Stimulated activated CD8-positive, alpha-beta memory T cell treated with anti-CD3 and anti-CD28 coated beads, Interleukin-4, amount 100 ng/mL, for 1 hour (primary cell): ENCODE data around the gene SLC25A39.

ENCODE experiments used
- DNase-seq, 2 donors: peaks; one replicate each; pipeline ENCODE4 v3.0.0-alpha.2; 2020; ENCODE audit warnings: low read depth in 2 of 2, low spot score in 1 of 2

Gene SLC25A39

DNA sequence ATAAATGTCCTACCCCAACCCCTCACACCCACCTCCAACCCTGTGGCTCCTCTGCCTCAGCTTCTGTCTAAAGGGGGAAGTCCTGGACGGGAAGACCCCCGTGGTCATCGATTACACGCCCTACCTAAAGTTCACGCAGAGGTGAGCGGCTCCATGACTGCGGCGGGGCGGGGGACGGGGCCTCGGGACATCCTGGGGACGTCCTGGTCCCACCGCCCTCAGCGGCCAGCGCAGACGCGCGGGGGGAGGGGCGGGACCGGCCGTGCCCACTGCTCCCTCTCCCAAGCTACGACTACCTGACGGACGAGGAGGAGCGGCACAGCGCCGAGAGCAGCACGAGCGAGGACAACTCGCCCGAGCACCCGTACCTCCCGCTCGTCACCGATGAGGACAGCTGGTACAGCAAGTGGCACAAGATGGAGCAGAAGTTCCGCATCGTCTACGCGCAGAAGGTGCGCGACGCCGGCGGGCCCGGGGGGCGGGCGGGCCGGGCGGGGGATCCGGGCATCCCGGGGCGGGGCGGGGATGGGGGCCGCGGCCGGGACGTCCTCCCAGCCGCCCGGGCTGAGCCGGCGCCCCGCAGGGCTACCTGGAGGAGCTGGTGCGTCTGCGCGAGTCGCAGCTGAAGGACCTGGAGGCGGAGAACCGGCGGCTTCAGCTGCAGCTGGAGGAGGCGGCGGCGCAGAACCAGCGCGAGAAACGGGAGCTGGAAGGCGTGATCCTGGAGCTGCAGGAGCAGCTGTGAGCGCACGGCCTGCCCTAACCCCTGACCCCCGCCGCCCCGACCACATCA, 9.6 kb downstream of the SLC25A39 start:
- DNase-seq = no peak

DNA sequence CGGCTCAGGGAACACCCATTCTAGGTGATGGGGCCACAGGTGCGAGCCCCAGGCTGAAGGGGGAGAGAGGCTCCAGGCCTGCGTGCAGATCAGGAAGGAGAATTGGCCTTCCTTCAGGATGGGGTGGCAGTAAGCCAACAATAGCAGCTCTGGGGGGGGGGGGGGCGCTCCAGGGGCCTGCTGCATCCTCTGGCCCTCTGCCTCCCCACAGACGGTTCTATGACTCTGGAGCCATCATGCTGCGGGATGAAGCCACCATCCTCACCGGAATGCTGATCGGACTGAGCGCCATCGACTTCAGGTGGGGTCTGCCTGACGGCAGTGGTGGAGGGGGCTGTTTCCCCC, 10.1 kb downstream of the SLC25A39 start:
- DNase-seq = no peak

DNA sequence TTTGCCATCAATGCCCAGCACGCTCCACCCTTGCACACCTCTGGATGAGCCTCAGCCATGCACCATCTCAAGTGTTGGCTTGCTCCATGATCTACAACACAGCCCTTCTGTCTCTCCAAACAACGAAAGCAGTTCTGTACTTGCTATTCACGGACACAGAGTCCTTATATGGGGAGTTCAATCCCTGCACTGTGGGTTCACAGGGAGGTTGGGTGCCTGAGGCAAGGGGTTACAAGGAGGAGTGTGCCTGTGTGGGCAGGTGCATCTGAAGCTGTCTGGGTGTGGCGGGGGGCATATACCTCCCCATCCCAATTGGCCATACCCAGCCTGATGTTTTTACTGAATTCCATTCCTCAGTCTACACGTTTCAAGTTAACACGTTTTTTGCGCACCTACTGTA, 10.6 kb downstream of the SLC25A39 start:
- no peak for DNase-seq

DNA sequence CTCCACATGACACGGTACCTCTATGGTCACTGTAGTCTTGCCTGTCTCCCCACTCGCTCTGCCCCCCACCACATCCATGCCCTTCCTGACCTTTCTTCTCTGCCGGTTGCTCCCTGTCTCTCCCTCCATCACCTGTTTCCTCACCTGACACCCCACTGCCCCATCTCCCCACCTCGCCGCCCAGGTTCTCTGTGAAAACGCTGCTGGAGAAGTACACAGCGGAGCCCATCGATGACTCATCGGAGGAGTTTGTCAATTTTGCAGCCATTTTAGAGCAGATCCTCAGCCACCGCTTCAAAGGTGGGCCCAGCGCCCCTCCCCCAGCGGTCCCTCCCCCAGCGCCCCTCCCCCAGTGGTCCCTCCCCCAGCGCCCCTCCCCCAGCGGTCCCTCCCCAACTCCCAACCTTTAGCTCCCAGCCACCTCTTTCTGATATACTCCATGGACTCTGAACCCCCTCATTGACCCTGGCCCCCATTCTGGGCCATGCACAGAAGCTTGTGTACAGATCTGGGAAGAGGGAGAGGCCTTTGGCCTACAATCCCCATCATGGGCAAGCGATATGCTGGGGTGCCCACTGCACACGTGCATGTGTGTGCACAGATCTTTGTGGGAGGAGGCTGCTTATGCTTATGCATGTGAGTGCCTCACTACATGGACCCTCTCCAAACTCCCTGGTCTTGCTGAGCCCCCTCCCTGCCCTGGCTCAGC, 12.1 kb downstream of the SLC25A39 start:
- DNase-seq = no peak

DNA sequence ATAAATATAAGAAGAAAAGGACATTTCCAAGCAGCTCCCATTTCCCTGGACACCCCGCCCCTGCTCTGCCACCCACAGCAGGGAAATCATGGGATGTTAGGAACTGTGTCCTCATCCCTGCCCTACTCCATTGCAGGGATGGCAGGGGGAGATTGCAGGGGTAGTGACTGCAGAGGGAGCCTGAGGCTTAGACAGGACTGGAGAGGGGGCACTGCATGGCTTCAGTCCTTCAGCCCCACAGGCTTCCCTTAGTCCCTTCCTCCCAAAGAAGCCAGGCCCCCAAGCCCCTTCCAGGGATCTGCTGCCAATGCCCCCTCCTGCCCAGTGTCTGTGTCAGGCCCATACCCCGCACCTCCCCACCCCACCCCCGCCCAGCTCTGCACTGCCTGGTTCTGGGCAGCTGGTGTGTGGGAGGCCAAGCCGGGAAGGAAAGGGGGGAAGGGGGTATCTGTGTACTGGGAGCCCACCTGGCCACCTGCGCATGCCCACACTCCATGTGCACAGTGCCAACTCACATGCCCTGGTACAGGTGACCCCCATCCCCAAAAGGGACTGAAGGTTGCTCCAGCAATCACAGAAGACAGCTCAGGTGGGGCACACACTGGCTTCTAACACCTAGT, 13.0 kb downstream of the SLC25A39 start:
- no peak for DNase-seq

DNA sequence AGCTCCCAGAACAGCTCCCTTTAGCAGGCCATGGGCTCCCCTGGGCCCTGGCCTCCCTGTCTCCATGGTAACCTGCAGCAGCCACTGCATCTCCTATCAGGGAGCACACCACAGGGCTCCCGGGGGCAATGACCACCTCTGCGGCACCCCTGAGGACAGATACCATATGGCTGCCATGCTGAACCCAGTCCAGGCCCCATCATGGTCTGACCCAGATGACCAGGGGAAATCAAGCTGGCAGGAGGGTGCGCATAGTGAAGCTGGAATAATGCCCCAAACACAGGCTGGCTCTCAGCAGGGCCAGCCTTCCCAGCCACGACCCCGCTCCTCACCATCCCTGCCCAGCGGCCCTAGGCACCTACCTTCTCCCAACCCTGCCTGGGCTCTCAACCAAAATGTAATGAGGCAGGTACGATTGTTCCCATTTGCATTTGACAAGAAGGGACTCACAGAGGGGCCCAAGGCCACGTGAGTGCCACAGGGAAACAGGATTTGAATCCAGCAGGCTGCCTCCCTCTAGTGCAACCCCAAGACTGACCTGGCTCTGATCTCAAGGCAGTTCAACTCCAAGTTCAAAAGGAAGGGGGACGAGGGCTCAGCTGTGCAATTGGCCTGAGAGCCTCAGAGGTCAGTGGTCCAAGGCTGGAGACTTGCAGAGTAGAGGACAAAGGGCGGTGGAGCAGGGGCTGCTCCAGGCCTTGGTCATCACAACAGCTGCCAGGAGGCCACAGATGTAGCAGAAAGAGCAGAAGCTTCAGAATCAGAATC, 13.8 kb downstream of the SLC25A39 start:
- DNase-seq = no peak

DNA sequence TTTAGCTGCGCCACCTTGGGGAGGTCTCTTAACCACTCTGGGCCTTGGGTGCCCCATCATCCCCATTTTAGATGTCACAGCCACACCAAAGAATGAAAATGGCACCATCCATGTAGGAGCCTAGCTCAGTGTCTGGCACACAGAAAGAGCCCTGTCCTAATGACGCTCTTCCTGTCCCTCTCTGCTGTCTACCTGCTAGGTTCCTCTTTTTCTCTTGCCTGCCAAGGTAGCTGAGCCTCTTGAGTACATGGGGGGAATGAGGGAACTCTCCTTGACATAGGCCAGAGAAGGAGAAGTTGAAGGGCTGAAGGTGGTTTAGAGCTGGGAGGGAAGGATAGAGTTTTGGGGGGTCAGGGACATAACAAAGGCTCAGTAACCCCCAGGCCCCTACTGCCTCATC, 14.4 kb downstream of the SLC25A39 start:
- no peak for DNase-seq

DNA sequence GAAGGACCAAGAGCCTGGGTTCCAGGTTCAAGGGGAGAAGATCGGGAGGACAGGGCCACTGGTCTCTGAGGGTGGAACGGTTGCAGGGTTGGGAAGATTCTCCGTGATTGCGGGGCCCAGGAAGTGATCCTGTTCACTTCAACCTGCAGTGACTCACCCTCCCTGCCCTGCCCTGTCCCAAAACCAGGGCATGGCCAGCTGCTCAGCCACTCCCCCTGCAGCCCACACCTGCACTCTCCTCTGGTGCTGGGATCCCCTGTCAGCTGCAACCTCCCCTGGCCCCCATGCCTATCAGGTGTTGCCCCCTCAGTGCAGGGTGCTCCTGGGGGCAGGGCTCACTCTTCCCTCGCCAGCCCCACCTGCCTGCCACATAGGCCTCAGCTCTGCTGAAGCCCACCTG, 15.2 kb downstream of the SLC25A39 start:
- no peak for DNase-seq

DNA sequence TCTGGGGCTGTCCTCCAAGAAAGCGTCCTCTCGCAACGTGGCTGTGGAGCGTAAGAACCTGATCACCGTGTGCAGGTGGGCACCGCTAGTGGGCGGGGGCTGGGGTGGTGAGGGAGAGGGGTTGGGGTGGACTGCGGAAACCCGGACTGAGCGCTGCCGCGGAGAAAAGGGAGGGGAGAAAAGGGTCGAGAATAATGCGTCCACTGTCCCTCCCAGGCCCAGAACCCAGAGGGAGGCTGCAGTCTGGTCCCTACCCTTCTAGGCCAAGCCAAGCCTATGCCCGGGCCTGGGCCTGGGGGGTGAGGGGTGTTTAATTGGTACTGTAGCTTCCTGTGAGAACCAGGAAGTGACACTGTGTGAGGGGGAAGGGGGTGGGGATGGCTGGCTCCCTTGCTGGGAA, 15.8 kb downstream of the SLC25A39 start:
- DNase-seq = no peak

DNA sequence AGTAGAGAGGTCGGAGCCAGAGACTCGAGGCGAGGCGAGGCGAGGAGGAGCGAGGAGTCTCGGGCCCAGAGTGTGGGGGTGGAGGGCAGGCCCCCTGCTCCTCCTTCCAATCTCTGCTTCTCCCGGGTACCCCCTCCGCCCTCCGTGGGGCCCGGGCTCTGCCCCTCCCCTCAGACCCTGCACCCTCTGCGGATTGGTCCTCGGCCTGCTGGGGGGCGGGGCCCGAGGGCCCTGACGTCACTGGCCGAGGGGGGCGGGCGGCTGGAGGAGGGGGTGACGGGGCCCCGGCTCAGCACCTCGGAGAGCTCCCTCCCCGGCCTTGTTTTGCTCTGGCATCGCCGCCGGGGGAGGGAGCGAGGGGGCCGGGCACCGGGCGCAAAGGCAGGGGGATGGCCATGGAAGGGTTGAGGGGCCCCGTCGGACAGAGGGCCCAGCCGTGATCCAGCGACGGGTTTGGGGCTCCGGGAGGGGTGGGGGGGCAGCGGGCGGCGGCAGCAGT, 16.3 kb downstream of the SLC25A39 start, which contains the start of gene RUNDC3A:
Gene RUNDC3A, plus strand, starts transcription at position 282 of the 499 bp plus-strand sequence. CDS start 232 bp downstream, outside the sequence.
- peak; percentile 62 to 76 for DNase-seq

DNA sequence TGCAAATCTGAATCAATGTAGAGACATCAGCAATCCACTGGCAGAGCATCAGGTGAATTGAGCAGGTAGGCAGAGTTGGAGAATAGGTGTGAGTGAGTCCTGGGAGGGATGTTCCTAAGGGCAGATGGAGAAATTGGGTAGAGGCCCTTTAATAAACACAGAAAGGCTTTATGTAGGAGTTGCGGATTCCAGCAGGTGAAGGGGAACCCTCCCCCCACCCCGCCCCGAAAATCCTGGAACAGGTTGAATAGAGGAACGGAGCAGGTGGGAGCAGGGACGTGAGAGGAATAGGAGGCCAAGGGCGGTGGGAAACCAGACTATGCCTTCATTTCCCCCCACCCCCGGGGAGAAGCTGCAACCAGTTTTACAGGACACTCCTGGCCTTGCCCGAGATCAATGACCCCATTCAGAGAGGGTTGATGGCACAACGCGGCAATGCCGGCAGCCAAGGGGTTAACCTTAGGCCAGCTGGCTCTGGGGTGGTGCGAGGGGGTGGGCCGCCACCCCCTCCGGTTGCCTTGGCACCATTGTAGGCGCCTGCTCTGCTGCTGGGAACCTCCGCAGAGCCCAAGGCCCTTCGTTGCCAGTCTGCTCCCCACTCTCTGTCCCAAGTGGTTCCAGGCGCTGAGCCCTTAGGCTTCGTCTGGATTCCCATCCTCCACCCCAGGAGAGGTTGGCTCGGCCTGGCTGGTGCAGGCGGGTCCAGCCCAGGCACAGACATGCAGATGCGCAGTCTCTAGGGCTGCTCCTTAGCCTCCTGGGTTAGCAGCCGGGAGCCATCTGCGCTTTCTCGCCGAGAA, 17.0 kb downstream of the SLC25A39 start:
- no peak for DNase-seq

DNA sequence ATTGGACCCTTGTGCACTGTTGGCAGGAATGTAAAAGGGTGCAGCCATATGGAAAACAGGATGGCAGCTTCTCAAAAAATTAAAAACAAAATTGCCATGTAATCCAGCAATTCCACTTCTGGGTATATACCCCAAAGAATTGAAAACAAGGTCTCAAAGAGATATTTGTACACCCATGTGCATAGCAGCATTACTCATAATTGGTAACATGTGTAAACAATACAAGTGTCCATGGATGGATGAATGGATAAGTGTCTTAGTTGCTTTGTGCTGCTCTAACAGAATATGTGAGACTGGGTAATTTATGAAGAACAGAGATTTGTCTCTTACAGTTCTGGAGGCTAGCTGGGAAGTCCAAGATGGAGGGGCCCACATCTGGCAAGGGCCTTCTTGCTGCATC, 20.0 kb downstream of the SLC25A39 start:
- DNase-seq = no peak

DNA sequence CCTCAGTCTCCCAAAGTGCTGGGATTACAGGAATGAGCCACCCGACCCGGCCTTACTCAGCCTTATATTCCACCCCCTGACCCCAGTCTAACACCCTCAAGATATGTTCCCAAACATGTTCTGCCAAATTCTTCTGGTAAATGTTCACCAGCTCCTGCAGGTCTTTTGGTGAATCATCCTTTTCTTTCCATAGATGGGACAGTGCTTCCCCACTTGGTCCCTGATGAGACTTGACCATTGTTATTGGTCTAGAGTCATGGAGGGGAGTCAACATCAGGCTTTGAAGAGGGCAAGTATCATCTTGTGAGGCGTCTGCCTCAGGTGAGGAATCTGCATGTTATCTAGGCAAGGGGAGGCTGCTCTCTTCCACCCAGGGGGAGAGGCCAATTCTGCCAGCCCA, 26.6 kb downstream of the SLC25A39 start:
- DNase-seq = no peak

DNA sequence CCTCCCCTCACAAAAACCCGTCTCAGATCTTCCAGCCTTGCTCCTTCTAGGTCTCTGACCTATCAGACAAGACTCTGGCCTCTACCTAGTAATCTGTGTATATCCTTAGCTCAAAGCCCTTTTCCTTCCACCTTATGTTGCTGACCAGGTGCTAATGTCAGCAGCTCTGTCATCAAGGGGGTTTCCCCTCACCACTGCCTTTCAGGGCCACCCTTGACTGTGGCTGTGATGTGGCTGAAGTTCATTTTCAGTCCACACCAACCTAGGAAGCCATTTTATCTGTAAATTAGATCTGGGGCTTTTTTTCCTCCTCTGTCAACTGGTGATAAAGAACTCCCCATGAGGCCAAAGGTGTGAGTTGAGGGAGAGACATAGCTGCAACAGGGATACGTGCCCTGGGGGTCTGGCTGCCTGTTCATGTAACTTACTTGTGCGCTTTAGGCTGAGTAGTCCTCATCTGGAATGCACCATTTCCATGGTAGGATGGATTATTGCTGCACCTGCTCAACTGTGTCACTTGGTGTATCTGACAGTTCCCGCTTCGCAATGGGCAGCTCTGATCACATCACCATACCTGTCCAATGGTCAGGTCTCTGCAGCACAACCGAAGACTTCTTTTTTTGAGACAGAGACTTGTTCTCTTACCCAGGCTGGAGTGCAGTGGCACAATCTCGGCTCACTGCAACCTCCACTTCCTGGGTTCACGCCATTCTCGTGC, 31.0 kb downstream of the SLC25A39 start:
- DNase-seq = no peak

DNA sequence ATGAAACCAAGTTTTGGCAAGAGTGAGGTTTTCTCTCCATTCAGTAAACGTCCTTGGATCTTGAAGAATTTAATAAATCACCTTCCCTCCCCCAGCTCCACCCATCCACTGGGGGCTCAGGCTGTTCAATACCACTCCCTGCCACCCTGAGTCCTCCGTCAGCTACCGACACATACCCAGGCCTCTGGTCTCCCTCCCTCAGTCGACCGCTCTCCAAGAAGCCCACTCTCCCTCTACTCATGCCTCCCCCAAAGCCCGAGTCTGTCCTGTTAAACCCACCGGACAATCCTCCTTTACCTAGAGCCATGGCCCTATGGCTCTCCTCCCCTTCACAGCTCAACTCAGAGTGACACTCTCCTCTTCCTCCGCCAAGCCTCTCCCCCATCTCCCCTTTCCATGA, 37.0 kb downstream of the SLC25A39 start:
- no peak for DNase-seq

DNA sequence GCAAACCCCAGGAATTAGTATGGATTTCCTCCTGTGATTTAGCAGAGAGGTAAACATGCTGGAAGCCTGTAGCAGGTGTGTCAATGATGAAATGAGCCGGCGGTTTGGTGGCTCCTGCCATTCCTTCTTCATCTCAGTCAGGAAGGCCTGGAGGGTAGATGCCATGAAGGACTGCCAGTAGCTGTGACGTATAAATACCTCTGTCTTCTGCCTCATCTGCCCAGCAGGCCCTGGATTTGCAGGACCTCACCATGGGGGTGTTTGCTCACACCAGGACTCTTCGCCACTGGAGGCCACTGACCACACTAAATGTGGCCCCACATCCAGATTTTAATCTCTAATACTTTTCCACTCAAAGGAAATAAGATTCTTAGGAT, 40.6 kb downstream of the SLC25A39 start:
- DNase-seq = no peak

DNA sequence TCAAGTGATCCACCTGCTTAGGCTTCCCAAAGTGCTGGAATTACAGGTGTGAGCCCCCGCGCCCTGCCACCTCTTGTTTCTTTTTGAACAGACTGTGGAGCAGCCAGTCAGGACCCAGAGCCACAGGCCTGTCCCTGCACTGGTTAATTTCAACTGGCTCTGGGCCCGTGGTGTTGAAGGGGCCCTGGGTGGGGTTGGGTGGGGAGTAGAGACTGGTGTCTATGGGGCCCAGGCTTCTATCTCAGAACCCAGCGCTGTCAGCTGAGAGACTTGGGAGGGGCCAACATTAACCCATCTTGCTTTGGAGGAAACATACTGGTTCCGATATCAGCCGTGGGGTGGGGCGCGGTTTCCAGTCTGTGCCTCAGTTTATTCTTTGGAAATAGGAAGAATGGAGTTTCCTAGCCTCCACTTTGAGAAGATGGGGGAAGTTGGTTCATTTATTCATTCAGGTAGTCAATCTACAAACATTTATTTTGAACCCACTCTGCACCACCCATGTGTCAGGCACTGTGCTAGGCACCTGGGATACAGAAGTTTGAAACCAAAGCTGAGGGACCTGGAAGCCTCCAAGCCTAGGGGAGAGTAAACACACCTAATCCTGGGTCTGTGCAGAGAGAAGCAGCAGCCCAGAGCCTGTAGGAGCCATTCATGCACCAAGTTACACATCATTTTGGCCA, 41.1 kb downstream of the SLC25A39 start:
- no peak for DNase-seq

DNA sequence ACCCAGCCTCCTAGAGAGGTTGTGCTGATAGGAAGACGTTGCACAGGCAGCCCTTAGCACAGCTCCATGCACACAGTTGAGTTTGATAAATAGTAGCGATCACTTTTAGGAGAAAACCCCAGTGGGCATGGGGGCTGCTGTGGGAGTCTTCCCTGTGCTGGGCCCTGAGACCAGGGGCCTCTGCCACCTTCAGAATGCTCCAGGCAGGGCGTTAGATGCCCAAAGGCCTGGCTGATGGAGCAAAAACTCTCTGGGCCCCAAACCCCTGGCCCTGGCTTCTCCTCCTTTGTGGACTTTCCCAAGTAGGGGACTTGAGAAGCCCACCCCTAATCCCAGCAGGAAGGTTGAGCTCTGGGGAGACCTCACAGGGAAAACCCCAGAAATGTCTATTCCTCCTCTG, 42.4 kb downstream of the SLC25A39 start:
- DNase-seq = no peak

DNA sequence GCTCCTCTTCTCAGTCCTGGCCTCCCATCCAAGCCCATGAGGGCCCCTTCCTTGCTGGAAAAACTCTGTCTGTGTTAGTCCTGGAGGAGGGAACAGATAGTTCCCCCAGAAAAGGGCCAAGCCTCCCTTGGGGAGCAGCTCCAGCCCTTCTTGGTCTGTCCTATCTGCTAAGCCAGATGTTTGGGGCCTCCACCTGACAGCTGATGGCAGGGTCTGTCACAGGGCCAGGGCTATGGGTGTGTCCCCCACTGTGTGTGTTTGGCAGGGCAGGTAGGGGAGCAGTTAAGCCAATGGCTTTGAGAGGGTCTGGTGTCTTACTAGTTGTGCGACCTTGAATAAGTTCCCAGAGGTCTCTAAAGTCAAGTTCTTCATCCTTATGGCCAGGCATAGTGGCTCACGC, 43.1 kb downstream of the SLC25A39 start:
- no peak for DNase-seq
